Mesendoderm (in vitro differentiated cells): Measurements from ENCODE around the gene UPK3B.
"Not testable (repeated sequence)": the region's sequence is repeated elsewhere in the genome, so short reads cannot be mapped to it uniquely, and the experiment has no call there.

Source experiments
- DNase-seq: peaks from one replicate; pipeline ENCODE4 v3.0.0; 2013
- H2AK5ac ChIP-seq: 2 replicates; pipeline ENCODE4 v1.6.1; 2013; ENCODE audit warnings: low read length, inconsistent platforms
- H2BK120ac ChIP-seq: 2 replicates; pipeline ENCODE4 v1.6.1; 2013; ENCODE audit warnings: low read depth, mild to moderate bottlenecking, low read length, moderate library complexity, mixed read lengths
- H2BK15ac ChIP-seq: replicated peaks from 2 replicates; pipeline ENCODE4 v1.6.1; 2013; ENCODE audit warnings: low read depth, mild to moderate bottlenecking, moderate library complexity
- H2BK5ac ChIP-seq: 2 replicates; pipeline ENCODE4 v1.6.1; 2013; ENCODE audit warnings: low read length, inconsistent platforms
- H3K18ac ChIP-seq: 2 replicates; pipeline ENCODE4 v1.6.1; 2013; ENCODE audit warnings: mild to moderate bottlenecking, low read length, mixed read lengths
- H3K23ac ChIP-seq: one replicate; pipeline ENCODE4 v1.6.1; 2013; ENCODE audit warnings: low read length
- H3K27ac ChIP-seq: 2 replicates; pipeline ENCODE4 v1.5.1; 2013; ENCODE audit warnings: low read depth, mild to moderate bottlenecking, inconsistent platforms, low read length, moderate library complexity
- H3K27me3 ChIP-seq: 2 replicates; pipeline ENCODE4 v1.6.1; 2013; ENCODE audit warnings: low read length, control low read depth, mild to moderate bottlenecking, inconsistent platforms; ENCODE audit not compliant: insufficient read depth, poor library complexity
- H3K36me3 ChIP-seq: 2 replicates; pipeline ENCODE4 v1.6.1; 2013; ENCODE audit warnings: low read length, inconsistent platforms; ENCODE audit not compliant: control insufficient read depth, insufficient read depth
- H3K4ac ChIP-seq: one replicate; pipeline ENCODE4 v1.6.1; 2013; ENCODE audit warnings: low read depth, mild to moderate bottlenecking, low read length, moderate library complexity
- H3K4me1 ChIP-seq: 2 replicates; pipeline ENCODE4 v1.6.1; 2013; ENCODE audit warnings: low read depth, low read length, inconsistent platforms; ENCODE audit not compliant: control insufficient read depth
- H3K4me2 ChIP-seq: 2 replicates; pipeline ENCODE4 v1.6.1; 2013; ENCODE audit warnings: low read length
- H3K4me3 ChIP-seq: 2 replicates; pipeline ENCODE4 v1.5.1; 2013; ENCODE audit warnings: mild to moderate bottlenecking, low read length
- H3K56ac ChIP-seq: one replicate; pipeline ENCODE4 v1.6.1; 2013; ENCODE audit warnings: low read length
- H3K79me1 ChIP-seq: 2 replicates; pipeline ENCODE4 v1.6.1; 2013; ENCODE audit warnings: low read length, inconsistent platforms
- H3K79me2 ChIP-seq: 2 replicates; pipeline ENCODE4 v1.6.1; 2013; ENCODE audit warnings: mild to moderate bottlenecking, low read length; ENCODE audit not compliant: control insufficient read depth, insufficient read depth
- H3K9ac ChIP-seq: 2 replicates; pipeline ENCODE4 v1.6.1; 2013; ENCODE audit warnings: low read length, inconsistent platforms
- H4K5ac ChIP-seq: one replicate; pipeline ENCODE4 v1.6.1; 2013; ENCODE audit warnings: low read length
- H4K8ac ChIP-seq: one replicate; pipeline ENCODE4 v1.6.1; 2013; ENCODE audit warnings: low read depth, mild to moderate bottlenecking, control low read depth, low read length, moderate library complexity
- WGBS: extraction: QIAGEN DNeasy Blood & Tissue Kit; methylation state at CpG from one replicate; pipeline ENCODE4 v1.1.7; 2013; ENCODE audit warnings: low lambda C conversion rate, missing lambda C conversion rate; ENCODE audit not compliant: insufficient coverage; ENCODE audit errors: extremely low coverage; 5-methylcytosine and 5-hydroxymethylcytosine counted together

The UPK3B gene

DNA sequence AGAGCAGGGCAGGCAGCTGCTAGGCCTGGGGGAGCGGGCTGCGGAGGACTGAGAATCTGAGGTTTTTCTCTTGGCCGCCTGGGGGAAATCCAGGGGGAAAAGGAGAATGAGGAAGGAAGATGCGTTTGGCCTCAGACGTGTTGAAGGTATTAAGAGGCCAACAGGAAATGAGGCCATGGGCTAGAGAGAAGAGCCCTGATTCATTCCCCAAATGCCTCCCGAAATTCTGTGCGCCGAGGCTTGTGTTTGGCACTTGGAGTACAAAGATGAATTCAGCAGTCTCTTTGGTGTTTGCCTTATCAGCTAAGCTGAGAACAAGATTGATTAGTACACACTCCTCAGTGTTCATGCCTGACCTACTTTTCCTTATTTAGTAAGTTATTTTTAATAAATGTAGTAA is 44.4 kb upstream of the UPK3B start:
- not testable (repeated sequence) for H4K5ac ChIP-seq, H3K36me3 ChIP-seq, H3K56ac ChIP-seq, H2BK5ac ChIP-seq, H3K23ac ChIP-seq, H3K27ac ChIP-seq, H4K8ac ChIP-seq, H3K79me2 ChIP-seq, H3K79me1 ChIP-seq, H2AK5ac ChIP-seq, H3K4me1 ChIP-seq, H2BK15ac ChIP-seq, H3K4me2 ChIP-seq, H3K18ac ChIP-seq, H3K9ac ChIP-seq, H3K4ac ChIP-seq, H3K27me3 ChIP-seq, H2BK120ac ChIP-seq, H3K4me3 ChIP-seq, DNase-seq
- WGBS, result no CpG with 5 or more reads among the region's 8 CpGs

DNA sequence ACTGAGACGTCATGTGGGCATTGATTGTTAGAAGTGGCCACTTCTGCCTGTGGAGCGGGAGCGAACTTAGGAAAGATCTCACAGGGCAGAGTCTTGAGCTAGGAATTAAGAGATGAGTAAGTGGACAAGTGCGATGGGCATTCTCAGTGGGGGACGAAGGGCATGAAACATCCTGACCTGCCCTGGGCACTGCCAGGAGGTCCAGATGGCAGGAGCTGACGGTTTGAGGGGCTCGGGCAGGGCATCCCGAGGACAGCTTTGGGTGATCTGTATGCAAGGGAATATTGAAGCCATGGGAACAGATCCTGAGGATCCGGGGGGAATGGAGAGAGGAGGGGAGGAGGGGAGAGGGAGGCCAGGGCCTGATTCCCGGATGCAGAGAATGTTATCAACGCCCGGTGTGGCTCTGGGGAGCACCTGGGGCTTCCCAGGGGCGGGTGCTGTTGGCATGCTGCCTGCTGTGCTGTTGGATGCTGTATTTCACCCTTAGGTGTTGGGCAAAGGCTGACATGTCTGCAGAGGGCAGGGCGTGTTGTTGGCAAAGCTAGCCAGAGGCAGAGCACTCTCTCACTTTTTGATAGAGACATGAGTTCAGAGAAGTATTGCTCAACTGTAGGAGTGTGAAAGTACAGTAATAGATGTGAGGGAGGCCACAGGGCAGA is 42.5 kb upstream of the UPK3B start:
- H3K4me2 ChIP-seq, H3K27me3 ChIP-seq, H3K27ac ChIP-seq, H2BK120ac ChIP-seq, DNase-seq, H3K79me2 ChIP-seq, H3K36me3 ChIP-seq, H2AK5ac ChIP-seq, H4K8ac ChIP-seq, H3K79me1 ChIP-seq, H3K56ac ChIP-seq, H3K4me1 ChIP-seq, H4K5ac ChIP-seq, H2BK5ac ChIP-seq, H3K9ac ChIP-seq, H3K23ac ChIP-seq, H2BK15ac ChIP-seq, H3K4me3 ChIP-seq, H3K4ac ChIP-seq, H3K18ac ChIP-seq: not testable (repeated sequence)
- WGBS, result no CpG with 5 or more reads among the region's 14 CpGs

DNA sequence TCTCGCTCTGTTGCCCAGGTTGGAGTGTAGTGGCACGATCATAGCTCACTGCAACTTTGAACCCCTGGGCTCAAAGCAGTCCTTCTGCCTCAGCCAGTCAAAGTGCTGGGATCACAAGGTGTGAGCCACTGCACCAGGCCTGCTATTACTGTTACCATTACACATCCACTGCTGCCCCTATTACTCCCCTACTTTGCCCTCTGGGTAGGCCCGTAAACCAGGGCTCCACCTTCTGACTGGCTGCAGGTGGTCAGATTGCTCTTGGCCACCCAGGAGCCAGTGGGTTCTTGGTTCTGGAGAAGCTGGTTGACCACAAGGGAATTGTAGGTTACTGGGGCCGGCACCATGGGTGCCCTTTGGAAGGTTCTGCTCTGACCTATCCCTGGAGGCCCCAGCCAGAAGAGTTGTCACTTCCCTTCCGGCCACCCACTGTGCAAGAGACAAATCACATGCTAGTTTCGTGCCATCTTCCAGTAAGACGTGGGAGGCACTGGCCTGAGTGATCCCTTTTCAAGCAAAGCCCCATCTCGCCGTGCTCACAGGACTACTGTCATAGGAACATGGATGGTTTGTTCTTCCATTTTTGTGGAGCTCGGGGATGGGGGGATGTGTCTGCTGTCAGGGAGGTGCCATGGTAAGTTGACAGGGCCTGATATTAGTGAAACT is 38.7 kb upstream of the UPK3B start:
- not testable (repeated sequence) for H3K27ac ChIP-seq, H2BK5ac ChIP-seq, H3K23ac ChIP-seq, H2BK120ac ChIP-seq, H3K4me3 ChIP-seq, H3K79me2 ChIP-seq, H4K5ac ChIP-seq, H3K36me3 ChIP-seq, H3K56ac ChIP-seq, H3K4ac ChIP-seq, DNase-seq, H2BK15ac ChIP-seq, H3K18ac ChIP-seq, H4K8ac ChIP-seq, H3K4me1 ChIP-seq, H3K9ac ChIP-seq, H3K4me2 ChIP-seq, H2AK5ac ChIP-seq, H3K79me1 ChIP-seq, H3K27me3 ChIP-seq
- WGBS, result no CpG with 5 or more reads among the region's 10 CpGs

DNA sequence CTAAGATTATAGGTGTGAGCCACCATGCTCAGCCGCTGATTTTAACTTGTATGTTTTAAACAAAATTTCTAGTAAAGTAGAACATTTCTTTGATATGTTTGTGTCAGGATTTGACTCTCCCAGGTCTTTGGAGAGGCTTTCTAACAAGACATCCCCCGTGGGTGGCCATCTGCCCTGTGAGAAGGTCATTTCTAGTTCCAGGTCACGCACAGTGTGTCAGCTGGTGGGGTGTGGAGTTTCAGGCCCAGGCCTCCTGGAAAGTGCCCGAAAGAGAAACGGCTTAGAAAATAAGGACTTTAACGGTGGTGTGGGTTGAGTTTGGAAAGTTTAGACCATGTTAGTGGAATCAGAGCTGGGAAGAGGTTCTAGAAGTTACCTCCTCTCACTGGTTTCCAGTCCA is 37.3 kb upstream of the UPK3B start:
- not testable (repeated sequence) for H3K27me3 ChIP-seq, H3K36me3 ChIP-seq, H3K4me1 ChIP-seq, H3K4me3 ChIP-seq, H2BK15ac ChIP-seq, H3K79me1 ChIP-seq, H3K4me2 ChIP-seq, H2BK5ac ChIP-seq, H3K79me2 ChIP-seq, H3K9ac ChIP-seq, H3K27ac ChIP-seq, H2AK5ac ChIP-seq, H4K8ac ChIP-seq, H4K5ac ChIP-seq, H2BK120ac ChIP-seq, H3K56ac ChIP-seq, H3K23ac ChIP-seq, DNase-seq, H3K18ac ChIP-seq, H3K4ac ChIP-seq
- no CpG with 5 or more reads among the region's 6 CpGs for WGBS

DNA sequence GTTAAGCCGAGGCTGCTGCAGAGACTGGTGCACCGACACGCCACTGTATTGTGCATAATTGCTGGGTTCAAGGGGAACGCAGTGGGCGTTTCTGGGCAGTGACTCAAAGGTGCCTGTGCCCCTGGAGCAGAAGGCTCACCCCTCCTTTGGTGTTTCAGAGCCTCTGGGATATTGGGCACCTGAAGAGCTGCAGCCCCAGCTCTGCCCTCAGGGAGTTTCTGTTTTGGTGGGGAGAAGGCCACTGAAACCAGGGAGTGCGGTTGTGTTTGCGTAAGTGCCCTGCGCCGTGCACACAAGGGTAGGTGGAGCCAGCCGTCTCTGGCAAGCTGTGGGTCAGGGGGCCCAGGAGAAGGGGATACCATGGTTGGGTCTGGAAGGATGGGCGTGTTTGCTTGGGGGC is 34.1 kb upstream of the UPK3B start:
- not testable (repeated sequence) for H3K18ac ChIP-seq, H3K4me1 ChIP-seq, H2BK15ac ChIP-seq, H3K23ac ChIP-seq, H3K56ac ChIP-seq, H3K4me3 ChIP-seq, H3K79me1 ChIP-seq, H3K79me2 ChIP-seq, H3K4me2 ChIP-seq, H3K36me3 ChIP-seq, H2AK5ac ChIP-seq, DNase-seq, H4K8ac ChIP-seq, H3K4ac ChIP-seq, H2BK120ac ChIP-seq, H3K9ac ChIP-seq, H3K27me3 ChIP-seq, H3K27ac ChIP-seq, H2BK5ac ChIP-seq, H4K5ac ChIP-seq
- WGBS, result no CpG with 5 or more reads among the region's 11 CpGs
